Hepatocyte (in vitro differentiated cells): ENCODE results near the gene ACHE. TPM values are rescaled to one million over a fixed set of nuclear protein-coding genes. Genes with fewer than 3 reads are reported as not detected.

Source experiments
- DNase-seq: peaks from one replicate; pipeline ENCODE4 v3.0.0-alpha.2; 2016; ENCODE audit warnings: low spot score
- H2AFZ ChIP-seq: fragments of 200-600 bp; sonication (generic); 2 replicates; pipeline ENCODE4 v1.6.0; 2016; ENCODE audit warnings: antibody characterized with exemption, mild to moderate bottlenecking
- H3K27ac ChIP-seq: fragments of 200-600 bp; sonication (generic); 2 replicates; pipeline ENCODE4 v1.5.1; 2016; ENCODE audit warnings: mild to moderate bottlenecking
- H3K27me3 ChIP-seq: fragments of 200-600 bp; sonication (generic); 2 replicates; pipeline ENCODE4 v1.6.1; 2016
- H3K36me3 ChIP-seq: fragments of 200-600 bp; sonication (generic); replicated peaks from 2 replicates; pipeline ENCODE4 v1.5.1; 2016; ENCODE audit warnings: low read depth; ENCODE audit not compliant: insufficient read depth
- H3K4me1 ChIP-seq: fragments of 200-600 bp; sonication (generic); 2 replicates; pipeline ENCODE4 v1.5.1; 2016; ENCODE audit warnings: mild to moderate bottlenecking, moderate library complexity; ENCODE audit not compliant: insufficient read depth
- H3K4me2 ChIP-seq: fragments of 200-600 bp; sonication (generic); 2 replicates; pipeline ENCODE4 v1.6.0; 2016
- H3K4me3 ChIP-seq: fragments of 200-600 bp; sonication (generic); 2 replicates; pipeline ENCODE4 v1.5.1; 2016; ENCODE audit warnings: mild to moderate bottlenecking
- H3K79me2 ChIP-seq: fragments of 200-600 bp; sonication (generic); 2 replicates; pipeline ENCODE4 v1.6.0; 2017; ENCODE audit warnings: mild to moderate bottlenecking
- H3K9me2 ChIP-seq: fragments of 200-600 bp; sonication (generic); replicated peaks from 2 replicates; pipeline ENCODE4 v1.6.0; 2017; ENCODE audit warnings: mild to moderate bottlenecking; ENCODE audit not compliant: insufficient read depth
- H3K9me3 ChIP-seq: fragments of 200-600 bp; sonication (generic); 2 replicates; pipeline ENCODE4 v1.5.1; 2016; ENCODE audit warnings: low read depth, mild to moderate bottlenecking
- H4K20me1 ChIP-seq: fragments of 200-600 bp; sonication (generic); 2 replicates; pipeline ENCODE4 v1.6.0; 2016; ENCODE audit warnings: mild to moderate bottlenecking; ENCODE audit not compliant: insufficient read depth, poor library complexity, severe bottlenecking
- CTCF ChIP-seq: fragments of 200-600 bp; sonication (generic); IDR thresholded peaks from 2 replicates; pipeline ENCODE4 v1.5.1; 2016; ENCODE audit warnings: antibody characterized with exemption, mild to moderate bottlenecking; ENCODE audit not compliant: poor library complexity
- EZH2 ChIP-seq: fragments of 200-600 bp; sonication (generic); IDR thresholded peaks from 2 replicates; pipeline ENCODE4 v1.6.1; 2016; ENCODE audit warnings: antibody characterized with exemption, mild to moderate bottlenecking, borderline replicate concordance
- EZH2phosphoT487 ChIP-seq: fragments of 200-600 bp; sonication (generic); IDR thresholded peaks from one replicate; pipeline ENCODE4 v1.6.1; 2018; ENCODE audit warnings: antibody characterized with exemption, mild to moderate bottlenecking, low read depth, moderate library complexity; ENCODE audit not compliant: unreplicated experiment, severe bottlenecking
- WGBS: methylation state at CpG from one replicate; pipeline ENCODE4 v1.1.6; 2016; ENCODE audit warnings: low lambda C conversion rate; ENCODE audit errors: missing lambda C conversion rate; 5-methylcytosine and 5-hydroxymethylcytosine counted together
- polyA plus RNA-seq: library from polyadenylated mRNA; unstranded; fragments of >200 nt; fragmentation: Nextera tagmentation; extraction: Ambion mirVana; gene quantifications from 2 replicates; pipeline ENCODE4 v1.2.1, GENCODE V29; 2016
- total RNA-seq: library from RNA; depleted of rRNA; stranded (reverse); fragments of >200 nt; gene quantifications from 2 replicates; pipeline ENCODE4 v1.2.3, GENCODE V29; 2014

Gene ACHE
- total and polyA plus RNA-seq, 2 experiments from 2014 or later = 4.6 to 16.3 TPM

- H3K4me1 ChIP-seq = peaks cover 11% of the 10 kb centered on the region
- H3K27ac ChIP-seq = no peak overlapping the region
- TF ChIP-seq CTCF (no peak), EZH2phosphoT487 (no peak), EZH2 (no peak)
- WGBS = 96% methylated on average over 5 of the region's 5 CpGs
- no peak for DNase-seq
- no peak overlapping the region for H3K4me2 ChIP-seq
- no peaks in the 10 kb centered on the region for H3K79me2 ChIP-seq
- H3K36me3 ChIP-seq = no peaks in the 10 kb centered on the region
- no peak overlapping the region for H2AFZ ChIP-seq
- no peaks in the 10 kb centered on the region for H4K20me1 ChIP-seq
- H3K9me2 ChIP-seq = no peaks in the 10 kb centered on the region
- H3K27me3 ChIP-seq = peaks cover 14% of the 10 kb centered on the region
- H3K4me3 ChIP-seq = no peak overlapping the region
- no peaks in the 10 kb centered on the region for H3K9me3 ChIP-seq
Observed at GRCh38 chr7:100899432-100899831, 3.7 kb upstream of the ACHE start.

- TF ChIP-seq EZH2 = no peak
- TF ChIP-seq CTCF = no peak
- no peak for TF ChIP-seq EZH2phosphoT487
- no peak overlapping the region for H2AFZ ChIP-seq
- no peak overlapping the region for H3K4me3 ChIP-seq
- DNase-seq = peak; percentile 66
- H3K4me2 ChIP-seq = no peak overlapping the region
- peak overlapping the region; percentile 33 for H3K27ac ChIP-seq
- H3K79me2 ChIP-seq = no peaks in the 10 kb centered on the region
- no peaks in the 10 kb centered on the region for H3K9me2 ChIP-seq
- 81% methylated on average over 13 of the region's 13 CpGs for WGBS
- no peaks in the 10 kb centered on the region for H3K36me3 ChIP-seq
- H3K9me3 ChIP-seq = no peaks in the 10 kb centered on the region
- no peaks in the 10 kb centered on the region for H4K20me1 ChIP-seq
- H3K27me3 ChIP-seq = peaks cover 14% of the 10 kb centered on the region
- peaks cover 15% of the 10 kb centered on the region for H3K4me1 ChIP-seq
Observed at GRCh38 chr7:100897772-100898454, 2.2 kb upstream of the ACHE start.

- no peaks in the 10 kb centered on the region for H4K20me1 ChIP-seq
- peak overlapping the region; percentile 45 for H3K4me3 ChIP-seq
- H3K27ac ChIP-seq = peak overlapping the region; percentile 33
- no peaks in the 10 kb centered on the region for H3K79me2 ChIP-seq
- H3K4me1 ChIP-seq = peaks cover 15% of the 10 kb centered on the region
- peak overlapping the region; percentile 66 for H2AFZ ChIP-seq
- WGBS = 4% methylated on average over 54 of the region's 95 CpGs
- TF ChIP-seq CTCF (peak; percentile 81), EZH2 (peak; percentile 61), EZH2phosphoT487 (no peak)
- no peaks in the 10 kb centered on the region for H3K36me3 ChIP-seq
- no peaks in the 10 kb centered on the region for H3K9me2 ChIP-seq
- peak overlapping the region; percentile 100 for H3K4me2 ChIP-seq
- H3K9me3 ChIP-seq = no peaks in the 10 kb centered on the region
- DNase-seq = peak; percentile 77
- peaks cover 14% of the 10 kb centered on the region for H3K27me3 ChIP-seq
Observed at GRCh38 chr7:100896732-100897608, 1.3 kb upstream of the ACHE start.
